Activated CD8-positive, alpha-beta memory T cell treated with anti-CD3 and anti-CD28 coated beads for 36 hours (primary cell): ENCODE results near the gene ZFYVE1. TPM values are rescaled to one million over a fixed set of nuclear protein-coding genes. Genes with fewer than 3 reads are reported as not detected.

Experiments
- CTCF ChIA-PET: fragments of 350-600 bp; sonication (Branson Sonifier 250); formaldehyde crosslinking; loops from one replicate; lab custom pipeline; 2021; ENCODE audit warnings: antibody characterized with exemption; lab: Charles Lee
- POLR2A ChIA-PET: fragments of 350-600 bp; sonication (Branson Sonifier 250); formaldehyde crosslinking; loops from one replicate; lab custom pipeline; 2021; ENCODE audit warnings: antibody characterized with exemption; lab: Charles Lee
- total RNA-seq, 2 experiments: library from RNA; stranded (reverse); gene quantifications; one replicate each; pipeline ENCODE4 v1.2.3, GENCODE V29; 2021

Gene ZFYVE1
- total RNA-seq, 2 experiments from 2014 or later, result 9.4 to 9.7 TPM

DNA sequence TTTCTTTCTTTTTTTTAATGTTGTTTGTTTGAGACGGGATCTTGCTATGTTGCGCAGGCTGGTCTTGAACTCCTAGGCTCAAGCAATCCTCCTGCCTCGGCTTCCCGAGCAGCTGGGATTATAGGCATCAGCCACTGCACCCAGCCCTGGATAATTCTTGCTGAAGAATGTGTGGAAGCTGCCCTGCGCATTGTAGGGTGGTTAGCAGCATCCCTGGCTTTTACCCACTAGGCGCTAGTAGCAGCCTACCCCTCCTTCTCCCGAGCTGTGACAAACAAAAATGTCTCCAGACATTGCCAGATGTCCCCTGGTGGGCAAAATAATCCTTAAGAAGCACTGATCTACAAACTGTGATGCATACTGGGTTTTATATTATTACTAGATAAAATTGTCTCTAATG lies 94.0 kb downstream of the ZFYVE1 start:
- POLR2A ChIA-PET, result no interaction called here

DNA sequence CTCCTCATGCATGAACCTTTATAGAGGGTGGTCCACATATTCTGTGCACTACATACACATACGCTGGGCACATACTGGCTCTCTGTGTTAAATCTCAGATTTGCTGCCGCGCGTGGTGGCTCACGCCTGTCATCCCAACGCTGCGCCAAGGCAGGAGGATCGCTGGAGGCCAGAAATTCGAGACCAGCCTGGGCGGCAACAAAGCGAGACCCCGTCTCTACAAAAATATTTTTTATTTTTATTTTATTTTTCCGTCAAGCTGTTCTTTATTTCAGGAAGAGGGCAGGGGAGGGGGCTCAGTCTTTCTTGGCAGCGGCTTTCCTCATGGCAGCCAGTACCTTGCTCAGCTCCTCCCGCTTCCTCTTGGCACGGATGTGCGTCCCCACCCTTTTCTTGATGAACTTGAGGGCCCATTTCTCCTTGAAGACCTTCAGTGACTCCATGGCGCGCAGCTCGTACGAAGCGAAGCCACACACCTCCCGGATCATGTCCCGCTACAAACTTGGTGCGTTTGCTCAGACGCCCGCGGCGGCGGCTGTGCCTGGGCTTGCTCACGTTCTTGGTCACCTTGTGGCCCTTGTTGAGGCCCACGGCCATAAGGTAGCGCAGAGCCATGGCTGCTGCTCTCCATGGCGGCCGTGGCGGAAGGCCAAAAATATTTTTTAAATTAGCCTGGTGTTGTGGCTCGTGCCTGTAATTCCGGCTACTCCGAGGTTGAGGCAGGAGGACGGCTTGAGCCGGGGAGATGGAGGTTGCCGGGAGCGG lies 97.4 kb downstream of the ZFYVE1 start:
- ChIA-PET CTCF (interaction anchor here (0.6 kb wide), 1 partner anchor 15 kb away, joined by 3 read pairs; no protein-coding TSS in a partner anchor), POLR2A (interaction anchor here (0.6 kb wide), 1 partner anchor 224 kb away, joined by 3 read pairs; no protein-coding TSS in a partner anchor)

More for the DNA sequence above, 94.0 kb downstream of the ZFYVE1 start:
- CTCF ChIA-PET, result interaction anchor here (0.7 kb wide), 1 partner anchor 12 kb away, joined by 3 read pairs; no protein-coding TSS in a partner anchor

DNA sequence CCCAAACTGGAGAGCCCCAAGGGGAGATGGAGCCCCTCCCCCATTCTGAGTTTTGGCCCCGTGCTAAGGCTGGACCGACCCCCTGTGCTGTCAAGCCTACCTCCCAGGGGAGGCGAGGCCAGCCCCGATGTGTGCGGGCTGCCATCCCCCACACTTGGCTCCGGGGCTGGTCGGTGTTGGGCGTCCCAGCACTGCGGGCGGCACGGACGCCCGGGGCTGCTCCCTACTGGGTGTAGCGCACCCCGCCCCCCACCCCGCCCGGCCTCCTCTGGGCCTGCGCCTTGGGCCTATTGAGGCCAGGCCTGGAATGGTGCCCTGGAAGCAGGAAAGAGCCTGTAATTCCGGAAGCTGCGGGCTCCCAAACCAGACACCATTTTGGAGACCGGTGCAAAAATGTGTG lies 98.0 kb downstream of the ZFYVE1 start:
- CTCF ChIA-PET, result no interaction called here
- POLR2A ChIA-PET, result interaction anchor here (0.6 kb wide), 1 partner anchor 224 kb away, joined by 3 read pairs; no protein-coding TSS in a partner anchor

DNA sequence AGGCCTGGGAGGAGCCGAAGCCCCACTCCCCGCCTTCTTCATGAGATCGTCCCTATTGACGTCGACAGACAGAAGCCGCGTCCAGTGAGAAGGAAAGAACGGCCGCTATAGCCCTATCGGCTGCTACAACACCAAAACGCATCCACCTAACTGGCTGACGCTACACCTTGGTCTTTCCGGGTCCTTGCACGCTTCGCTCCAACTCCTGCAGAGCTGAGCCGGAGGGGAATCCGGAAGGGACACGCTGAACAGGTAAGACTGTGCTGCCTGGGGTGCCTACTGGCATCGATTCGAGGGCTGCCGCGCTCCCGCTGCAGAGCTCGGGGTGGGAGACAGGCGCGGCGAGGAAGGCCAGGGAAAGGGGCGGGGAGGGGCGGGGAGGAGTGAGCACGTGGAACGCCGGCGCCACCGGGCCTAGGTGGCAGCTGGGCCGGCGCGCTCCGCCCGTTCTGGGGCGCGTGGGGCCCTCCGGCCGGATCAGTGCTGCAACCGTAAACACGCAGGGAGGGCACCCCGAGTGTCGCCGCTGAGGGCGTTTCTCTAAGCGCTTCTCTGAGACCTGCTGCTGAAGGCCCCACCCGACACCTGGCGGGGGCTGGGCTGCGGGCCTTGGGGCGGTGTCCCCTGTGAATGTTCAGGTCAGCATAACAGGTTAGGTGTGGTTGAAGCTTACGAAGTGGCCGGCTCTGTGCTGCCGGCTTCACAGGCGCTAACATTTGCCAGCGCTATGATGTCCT lies 100.4 kb downstream of the ZFYVE1 start, which contains the start of gene DCAF4:
TSS of gene DCAF4 (plus strand) at position 173 of the 737 bp plus-strand sequence. CDS start 11,515 bp downstream, outside the sequence.
- ChIA-PET POLR2A (no interaction called here), CTCF (interaction anchor here (0.6 to 3.6 kb wide), 3 partner anchors 11 to 22 kb away, joined by 3 to 13 read pairs (median 4); no protein-coding TSS in a partner anchor)

DNA sequence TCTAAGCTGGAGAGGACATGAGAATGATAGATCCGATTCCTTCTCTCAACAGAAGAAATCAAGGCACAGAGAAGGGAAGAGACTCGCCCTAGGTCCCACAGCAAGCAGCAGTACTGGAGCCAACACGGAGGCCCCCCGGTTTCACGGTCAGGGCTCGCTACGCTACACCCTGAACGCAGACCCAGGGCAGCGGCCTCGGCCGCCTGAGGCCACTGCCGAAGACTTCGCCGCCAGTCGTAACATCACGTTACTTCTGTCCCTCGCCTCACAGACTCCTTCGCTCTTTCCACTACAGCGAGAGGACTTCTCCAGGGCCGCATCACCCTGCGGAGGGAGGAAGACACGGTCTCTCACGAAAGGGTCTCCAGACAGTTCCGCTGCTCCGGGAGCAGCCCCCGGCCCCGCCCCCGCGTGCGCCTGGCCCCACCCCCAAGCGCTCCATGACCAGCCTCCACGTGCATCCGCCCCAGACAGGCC lies 101.1 kb downstream of the ZFYVE1 start:
- ChIA-PET POLR2A (no interaction called here), CTCF (interaction anchor here (0.6 to 3.6 kb wide), 2 partner anchors 11 to 23 kb away, joined by 3 to 13 read pairs; no protein-coding TSS in a partner anchor)

DNA sequence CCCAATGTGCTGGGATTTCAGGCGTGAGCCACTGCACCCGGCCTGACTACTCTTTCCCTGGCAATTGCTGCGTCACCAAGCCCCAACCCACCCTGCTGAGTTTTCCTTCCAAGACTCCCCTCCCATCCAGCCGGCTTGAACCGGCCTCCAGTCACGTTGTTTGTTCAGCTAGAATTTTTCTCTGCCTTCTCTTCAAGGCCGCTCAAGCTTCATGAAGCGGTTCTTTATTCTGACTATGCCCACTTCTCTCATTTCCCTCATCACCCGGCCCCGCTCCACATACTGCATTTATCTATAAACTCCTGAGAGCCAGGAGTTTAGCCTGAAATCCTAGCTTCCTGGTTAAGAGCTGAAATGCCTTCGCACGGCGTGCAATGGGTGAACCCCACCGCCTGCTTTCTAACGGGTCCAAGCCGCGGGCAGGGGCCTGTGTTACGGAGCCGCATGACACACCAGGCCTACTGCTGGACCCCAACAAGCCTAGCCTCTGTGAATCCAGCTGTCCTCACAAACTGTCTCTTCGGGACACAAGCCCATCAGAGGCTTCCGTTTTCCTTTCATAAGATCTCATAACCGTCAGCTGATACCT lies 101.6 kb downstream of the ZFYVE1 start:
- ChIA-PET CTCF (interaction anchor here (3.6 kb wide), 1 partner anchor 23 kb away, joined by 13 read pairs; no protein-coding TSS in a partner anchor), POLR2A (no interaction called here)

DNA sequence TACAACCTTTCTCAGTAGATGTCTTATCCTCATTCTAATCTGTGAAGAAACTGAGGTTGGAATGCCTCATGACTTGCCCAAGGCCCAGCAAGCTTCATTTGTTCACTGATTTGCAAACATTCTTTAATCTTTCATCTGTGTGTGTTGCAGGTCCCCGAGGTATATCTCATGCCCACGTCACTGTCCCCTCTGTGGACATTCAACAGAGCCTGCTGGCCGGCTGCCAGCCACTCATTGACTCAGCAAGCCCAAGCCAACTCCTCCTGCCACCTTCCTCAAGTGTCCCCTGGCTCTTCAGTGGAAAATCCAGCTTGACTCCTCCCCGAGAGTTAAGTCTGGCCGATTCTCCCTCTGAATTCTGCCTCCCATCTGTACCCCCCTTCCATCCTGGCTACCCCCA lies 102.6 kb downstream of the ZFYVE1 start:
- POLR2A ChIA-PET, result no interaction called here
- CTCF ChIA-PET, result interaction anchor here (3.6 kb wide), 1 partner anchor 24 kb away, joined by 13 read pairs; no protein-coding TSS in a partner anchor

DNA sequence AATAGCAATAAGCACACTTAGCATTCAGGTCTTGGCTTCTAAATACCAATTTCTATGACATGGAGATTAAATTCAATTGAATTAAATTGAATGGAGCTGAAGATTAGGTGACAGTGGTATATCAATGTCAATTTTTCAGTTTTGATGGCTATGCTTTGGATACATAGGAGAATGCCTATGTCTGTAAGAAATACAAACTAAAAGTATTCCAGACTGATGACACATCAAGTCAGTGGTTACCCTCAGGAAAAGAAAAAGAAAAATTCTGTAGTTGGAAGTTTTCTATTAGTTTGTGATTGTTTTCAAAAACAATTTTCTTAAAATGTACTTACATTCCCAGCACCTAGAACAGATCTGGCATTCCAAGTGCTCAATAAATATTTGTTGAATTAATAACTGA lies 105.5 kb downstream of the ZFYVE1 start:
- CTCF ChIA-PET, result no interaction called here
- POLR2A ChIA-PET, result interaction anchor here (0.6 kb wide), 1 partner anchor 15 kb away, joined by 4 read pairs; no protein-coding TSS in a partner anchor

DNA sequence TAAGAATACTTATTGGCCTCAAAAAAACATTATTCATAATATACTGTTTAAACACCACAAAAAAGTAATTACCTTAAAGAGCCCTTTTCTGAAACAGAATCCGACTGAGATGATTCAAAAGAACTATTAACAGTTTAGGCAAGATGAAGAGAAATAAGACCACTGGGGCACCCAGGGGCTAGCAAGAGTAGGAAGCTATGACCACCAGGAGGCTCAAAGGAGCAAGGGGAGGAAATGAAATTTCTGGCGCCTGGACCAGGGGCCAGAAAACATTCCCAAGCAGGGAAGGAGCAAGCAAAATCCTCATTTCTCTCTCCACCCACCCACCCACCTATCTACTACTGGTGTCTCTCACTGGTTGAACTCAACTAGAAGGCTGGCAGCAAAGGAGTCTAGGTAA lies 106.9 kb downstream of the ZFYVE1 start:
- CTCF ChIA-PET, result no interaction called here
- POLR2A ChIA-PET, result no interaction called here

Other genes starting within 250 kb of the ZFYVE1 start
- 1 to 10 TPM in 1 of 2 experiments, under 1 TPM in 1; 0.48 to 1.2 TPM for gene DPF3, start 133.0 kb downstream of the ZFYVE1 start, total RNA-seq
- gene DCAF4, start 100.6 kb downstream of the ZFYVE1 start, total RNA-seq, result 10 to 100 TPM; 24.0 to 27.7 TPM
- gene RBM25, start 31.4 kb upstream of the ZFYVE1 start, total RNA-seq, result 10 to 100 TPM; 95.0 to 97.7 TPM
- 10 to 100 TPM; 26.2 to 30.9 TPM for gene PSEN1, start 109.4 kb upstream of the ZFYVE1 start, total RNA-seq
- under 1 TPM; 0.27 to 0.32 TPM for gene PAPLN, start 210.4 kb upstream of the ZFYVE1 start, total RNA-seq